Tibial nerve (tissue), 4 donors: Measurements from ENCODE around the gene FNTB. TPM values are rescaled to one million over a fixed set of nuclear protein-coding genes. Genes with fewer than 3 reads are reported as not detected.

Experiments
- DNase-seq, 2 donors: peaks; one replicate each; pipeline ENCODE4 v3.0.0-alpha.2; 2019; ENCODE audit warnings: low spot score in 2 of 2
- H3K27ac ChIP-seq, 4 donors: fragments of 200-600 bp; sonication (generic) in 3 of 4; one replicate each; pipeline ENCODE4 v1.5.1; 2017 to 2019; ENCODE audit warnings: mild to moderate bottlenecking in 1 of 4
- H3K27me3 ChIP-seq, 2 donors: fragments of 200-600 bp; sonication (generic) in 1 of 2; one replicate each; pipeline versions ENCODE4 v1.5.1 to v1.6.0; 2017 to 2019
- H3K36me3 ChIP-seq, 3 donors: fragments of 200-600 bp; sonication (generic); one replicate each; pipeline ENCODE4 v1.5.1; 2018 to 2019
- H3K4me1 ChIP-seq, 4 donors: fragments of 200-600 bp; sonication (generic) in 3 of 4; one replicate each; pipeline ENCODE4 v1.5.1; 2017 to 2019
- H3K4me3 ChIP-seq, 4 donors: fragments of 200-600 bp; sonication (generic) in 3 of 4; one replicate each; pipeline ENCODE4 v1.5.1; 2017 to 2019; ENCODE audit warnings: mild to moderate bottlenecking in 1 of 4, moderate library complexity in 1 of 4
- H3K9me3 ChIP-seq, 4 donors: fragments of 200-600 bp; sonication (generic) in 3 of 4; one replicate each; pipeline ENCODE4 v1.5.1; 2017 to 2019
- EP300 ChIP-seq, 2 donors: sonication (generic); formaldehyde crosslinking; IDR thresholded peaks; one replicate each; pipeline ENCODE4 v1.6.1; 2017; ENCODE audit warnings: antibody characterized with exemption in 2 of 2, mild to moderate bottlenecking in 1 of 2
- POLR2A ChIP-seq, 2 donors: fragments of 450-650 bp; IDR thresholded peaks; one replicate each; pipeline ENCODE4 v1.6.1; 2017; ENCODE audit warnings: antibody characterized with exemption in 2 of 2, mild to moderate bottlenecking in 2 of 2, moderate library complexity in 2 of 2
- WGBS, 2 donors: methylation state at CpG; one replicate each; pipeline ENCODE4 v1.1.5; 2018; 5-methylcytosine and 5-hydroxymethylcytosine counted together
- total RNA-seq, 4 donors: library from RNA; depleted of rRNA; stranded (reverse); fragments of >200 nt; gene quantifications; one replicate each; pipeline ENCODE4 v1.1.0, GENCODE V29; 2016
- TF ChIP-seq, protein P1 (sequence below), 5 experiments: fragments of 200-600 bp in 3 of 5; fragments of 450-650 bp in 2 of 5; sonication (generic) in 3 of 5; IDR thresholded peaks; one replicate each; pipeline ENCODE4 v1.5.1; 2016 to 2019; ENCODE audit warnings: antibody characterized with exemption in 5 of 5, mild to moderate bottlenecking in 3 of 5, moderate library complexity in 2 of 5

The FNTB gene
- total RNA-seq, 4 donors from 2014 or later, result 21.0 to 34.5 (median 31.0) TPM

- TF ChIP-seq, protein P1, sequence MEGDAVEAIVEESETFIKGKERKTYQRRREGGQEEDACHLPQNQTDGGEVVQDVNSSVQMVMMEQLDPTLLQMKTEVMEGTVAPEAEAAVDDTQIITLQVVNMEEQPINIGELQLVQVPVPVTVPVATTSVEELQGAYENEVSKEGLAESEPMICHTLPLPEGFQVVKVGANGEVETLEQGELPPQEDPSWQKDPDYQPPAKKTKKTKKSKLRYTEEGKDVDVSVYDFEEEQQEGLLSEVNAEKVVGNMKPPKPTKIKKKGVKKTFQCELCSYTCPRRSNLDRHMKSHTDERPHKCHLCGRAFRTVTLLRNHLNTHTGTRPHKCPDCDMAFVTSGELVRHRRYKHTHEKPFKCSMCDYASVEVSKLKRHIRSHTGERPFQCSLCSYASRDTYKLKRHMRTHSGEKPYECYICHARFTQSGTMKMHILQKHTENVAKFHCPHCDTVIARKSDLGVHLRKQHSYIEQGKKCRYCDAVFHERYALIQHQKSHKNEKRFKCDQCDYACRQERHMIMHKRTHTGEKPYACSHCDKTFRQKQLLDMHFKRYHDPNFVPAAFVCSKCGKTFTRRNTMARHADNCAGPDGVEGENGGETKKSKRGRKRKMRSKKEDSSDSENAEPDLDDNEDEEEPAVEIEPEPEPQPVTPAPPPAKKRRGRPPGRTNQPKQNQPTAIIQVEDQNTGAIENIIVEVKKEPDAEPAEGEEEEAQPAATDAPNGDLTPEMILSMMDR (IDR thresholded peaks at IDR 0.05), result no peak
- TF ChIP-seq EP300 (IDR thresholded peaks at IDR 0.05) (no peak), POLR2A (IDR thresholded peaks at IDR 0.05) (no peak)
- no peak overlapping the region for H3K4me3 ChIP-seq
- peaks cover 0 to 22% (median 13%) of the 10 kb centered on the region in 4 donors for H3K4me1 ChIP-seq
- no peaks in the 10 kb centered on the region for H3K9me3 ChIP-seq
- no peak overlapping the region for H3K27ac ChIP-seq
- H3K27me3 ChIP-seq, result no peaks in the 10 kb centered on the region
- 84 to 88% methylated on average over 3 of the region's 3 CpGs for WGBS, 2 donors
- H3K36me3 ChIP-seq, result peaks cover 0 to 54% (median 0%) of the 10 kb centered on the region in 3 donors
- no peak for DNase-seq
These were observed 46.5 kb downstream of the FNTB start for GRCh38 chr14:65033181-65033580.

GRCh38 chr14:65034021-65034420 is 47.3 kb downstream of the FNTB start:
- no peaks in the 10 kb centered on the region for H3K9me3 ChIP-seq
- peak overlapping the region in 2 of 4 donors; percentile 3 to 80 for H3K27ac ChIP-seq
- peaks cover 0 to 22% (median 13%) of the 10 kb centered on the region in 4 donors for H3K4me1 ChIP-seq
- DNase-seq, result no peak
- no peaks in the 10 kb centered on the region for H3K27me3 ChIP-seq
- WGBS, 2 donors, result 71 to 77% methylated on average over 4 of the region's 4 CpGs
- peaks cover 0 to 47% (median 0%) of the 10 kb centered on the region in 3 donors for H3K36me3 ChIP-seq
- TF ChIP-seq POLR2A (IDR thresholded peaks at IDR 0.05), result no peak
- TF ChIP-seq, protein P1 (IDR thresholded peaks at IDR 0.05), result no peak
- no peak for TF ChIP-seq EP300 (IDR thresholded peaks at IDR 0.05)
- H3K4me3 ChIP-seq, result no peak overlapping the region

- DNase-seq, result peak; percentile 50 to 56
- peaks cover 0 to 22% (median 13%) of the 10 kb centered on the region in 4 donors for H3K4me1 ChIP-seq
- 17 to 21% methylated on average over 4 of the region's 4 CpGs for WGBS, 2 donors
- H3K27ac ChIP-seq, result peak overlapping the region in 3 of 4 donors; percentile 40 to 80 (median 72)
- TF ChIP-seq EP300 (IDR thresholded peaks at IDR 0.05), result peak in 1 of 2 donors; percentile 71
- TF ChIP-seq, protein P1 (IDR thresholded peaks at IDR 0.05), result no peak
- no peak overlapping the region for H3K4me3 ChIP-seq
- H3K27me3 ChIP-seq, result no peaks in the 10 kb centered on the region
- H3K9me3 ChIP-seq, result no peaks in the 10 kb centered on the region
- peaks cover 0 to 42% (median 0%) of the 10 kb centered on the region in 3 donors for H3K36me3 ChIP-seq
These were observed 48.4 kb downstream of the FNTB start for GRCh38 chr14:65035049-65035448.

- H3K4me3 ChIP-seq, result no peak overlapping the region
- TF ChIP-seq POLR2A (IDR thresholded peaks at IDR 0.05), result no peak
- no peak for TF ChIP-seq EP300 (IDR thresholded peaks at IDR 0.05)
- TF ChIP-seq, protein P1 (IDR thresholded peaks at IDR 0.05), result no peak
- no peak for DNase-seq
- no peaks in the 10 kb centered on the region for H3K27me3 ChIP-seq
- no peaks in the 10 kb centered on the region for H3K9me3 ChIP-seq
- H3K36me3 ChIP-seq, result peaks cover 0 to 34% (median 0%) of the 10 kb centered on the region in 3 donors
- H3K4me1 ChIP-seq, result peaks cover 0 to 22% (median 13%) of the 10 kb centered on the region in 4 donors
- no peak overlapping the region for H3K27ac ChIP-seq
- 83 to 90% methylated on average over 2 of the region's 2 CpGs for WGBS, 2 donors
These were observed 52.3 kb downstream of the FNTB start for GRCh38 chr14:65038966-65039365.

- TF ChIP-seq, protein P1 (IDR thresholded peaks at IDR 0.05), result no peak
- TF ChIP-seq EP300 (IDR thresholded peaks at IDR 0.05) (no peak), POLR2A (IDR thresholded peaks at IDR 0.05) (no peak)
- H3K27me3 ChIP-seq, result no peaks in the 10 kb centered on the region
- peaks cover 0 to 52% (median 0%) of the 10 kb centered on the region in 3 donors for H3K36me3 ChIP-seq
- WGBS, 2 donors, result 93 to 94% methylated on average over 9 of the region's 9 CpGs
- peaks cover 0 to 4% (median under 1%) of the 10 kb centered on the region in 4 donors for H3K4me1 ChIP-seq
- DNase-seq, result no peak
- H3K4me3 ChIP-seq, result no peak overlapping the region
- no peak overlapping the region for H3K27ac ChIP-seq
- H3K9me3 ChIP-seq, result no peaks in the 10 kb centered on the region
These were observed 54.2 kb downstream of the FNTB start for GRCh38 chr14:65040666-65041433.
